ENCODE results near the gene HACD1.

Gene HACD1

DNA sequence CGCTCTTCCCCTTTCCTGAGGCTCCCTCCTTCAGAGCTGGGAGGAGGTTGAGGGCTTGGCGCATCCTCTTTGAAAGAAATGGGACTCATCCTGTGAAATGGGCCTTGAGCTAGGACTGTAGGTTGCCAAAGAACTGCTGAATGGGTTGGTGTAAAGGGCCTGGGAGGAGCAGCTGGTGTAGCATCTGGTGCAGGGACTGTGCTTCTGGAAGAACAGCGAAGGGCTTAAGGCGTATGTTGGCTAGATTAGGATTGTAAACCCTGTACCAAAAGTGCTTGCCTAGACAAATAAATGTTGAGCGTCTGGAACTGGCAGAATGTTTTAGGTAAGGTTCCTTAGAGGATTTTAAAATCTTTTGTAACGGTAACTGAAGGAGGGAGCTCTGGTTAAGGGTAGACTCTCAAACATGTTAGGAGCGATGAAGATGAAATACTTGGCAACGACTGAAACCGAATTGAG lies 27.3 kb upstream of the HACD1 start:
- TF ChIP-seq EZH2phosphoT487 (IDR thresholded peaks at IDR 0.05; ENCODE audit: borderline replicate concordance): no peak
- TF ChIP-seq, protein P1, sequence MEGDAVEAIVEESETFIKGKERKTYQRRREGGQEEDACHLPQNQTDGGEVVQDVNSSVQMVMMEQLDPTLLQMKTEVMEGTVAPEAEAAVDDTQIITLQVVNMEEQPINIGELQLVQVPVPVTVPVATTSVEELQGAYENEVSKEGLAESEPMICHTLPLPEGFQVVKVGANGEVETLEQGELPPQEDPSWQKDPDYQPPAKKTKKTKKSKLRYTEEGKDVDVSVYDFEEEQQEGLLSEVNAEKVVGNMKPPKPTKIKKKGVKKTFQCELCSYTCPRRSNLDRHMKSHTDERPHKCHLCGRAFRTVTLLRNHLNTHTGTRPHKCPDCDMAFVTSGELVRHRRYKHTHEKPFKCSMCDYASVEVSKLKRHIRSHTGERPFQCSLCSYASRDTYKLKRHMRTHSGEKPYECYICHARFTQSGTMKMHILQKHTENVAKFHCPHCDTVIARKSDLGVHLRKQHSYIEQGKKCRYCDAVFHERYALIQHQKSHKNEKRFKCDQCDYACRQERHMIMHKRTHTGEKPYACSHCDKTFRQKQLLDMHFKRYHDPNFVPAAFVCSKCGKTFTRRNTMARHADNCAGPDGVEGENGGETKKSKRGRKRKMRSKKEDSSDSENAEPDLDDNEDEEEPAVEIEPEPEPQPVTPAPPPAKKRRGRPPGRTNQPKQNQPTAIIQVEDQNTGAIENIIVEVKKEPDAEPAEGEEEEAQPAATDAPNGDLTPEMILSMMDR (conservative IDR thresholded peaks at IDR 0.05; ENCODE audit: low read length): no peak
- H3K79me2 ChIP-seq (ENCODE audit: insufficient read depth, low read length): peaks cover 82% of the 10 kb centered on the region
- H3K9ac ChIP-seq (ENCODE audit: low read depth, low read length, poor library complexity, severe bottlenecking): peak overlapping the region; percentile 98
- H2AFZ ChIP-seq (ENCODE audit: low read length): peak overlapping the region; percentile 63
- H4K20me1 ChIP-seq (ENCODE audit: insufficient read depth, low read length, poor library complexity, severe bottlenecking): peaks cover 39% of the 10 kb centered on the region
- no peaks in the 10 kb centered on the region for H3K9me3 ChIP-seq (ENCODE audit: insufficient read depth, low read depth, low read length)
- no peaks in the 10 kb centered on the region; the same call in 1 of the 2 replicates for H3F3A ChIP-seq (ENCODE audit: low read depth)
- H3K27me3 ChIP-seq (ENCODE audit: insufficient read depth, low read length, poor library complexity, severe bottlenecking): no peaks in the 10 kb centered on the region
- no peaks in the 10 kb centered on the region for H3K36me3 ChIP-seq (ENCODE audit: insufficient read depth, low read length)
- peak overlapping the region; percentile 99 for H3K4me3 ChIP-seq (ENCODE audit: low read length, poor library complexity, severe bottlenecking)
- peaks cover 58% of the 10 kb centered on the region for H3K4me1 ChIP-seq (ENCODE audit: insufficient read depth, low read length, poor library complexity, severe bottlenecking)
- no peaks in the 10 kb centered on the region for H3K9me2 ChIP-seq (replicated peaks; ENCODE audit: low read depth, low read length)
- peak overlapping the region; percentile 93 for H3K4me2 ChIP-seq (ENCODE audit: low read depth, low read length, poor library complexity, severe bottlenecking)

DNA sequence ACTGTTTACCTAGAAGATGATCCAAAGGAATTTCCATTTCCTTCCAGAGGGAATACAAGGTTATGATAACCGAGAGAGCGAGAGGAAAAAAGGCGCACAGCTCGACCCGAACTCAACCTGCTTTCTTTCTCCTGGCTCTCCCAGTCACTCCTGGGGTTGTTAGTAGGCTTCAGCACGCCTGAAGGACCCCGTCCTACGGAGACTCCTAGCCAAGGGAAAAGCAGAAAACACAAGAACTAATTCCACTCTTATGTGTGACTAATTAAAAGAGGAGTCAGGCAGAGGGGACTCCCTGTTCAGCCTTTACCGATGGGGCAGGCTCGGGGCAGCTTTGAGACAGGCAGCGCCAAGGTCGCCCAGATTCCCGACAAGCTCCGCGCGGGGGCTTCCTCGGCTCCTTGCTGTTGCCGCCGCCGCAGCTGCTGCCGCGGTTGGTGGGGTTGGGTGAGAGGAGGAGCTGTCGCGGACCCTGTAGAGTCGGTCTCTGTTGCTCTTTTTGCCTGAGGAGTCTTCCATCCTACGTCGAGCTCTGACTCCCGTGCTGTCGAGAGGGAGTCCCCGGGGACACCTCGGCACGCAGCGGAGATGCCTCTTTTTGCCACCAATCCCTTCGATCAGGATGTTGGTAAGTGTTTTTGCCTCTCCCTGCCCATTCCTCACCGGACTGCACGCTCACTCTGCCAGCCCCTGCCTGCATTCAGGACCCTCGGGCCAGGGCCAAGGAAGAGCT lies 26.7 kb upstream of the HACD1 start, which contains the start of gene STAM:
STAM (plus strand) TSS at position 397 of the 730 bp plus-strand sequence; CDS start at position 586, 189 bp downstream.
- peaks cover 53% of the 10 kb centered on the region for H3K4me1 ChIP-seq (ENCODE audit: insufficient read depth, low read length, poor library complexity, severe bottlenecking)
- no peaks in the 10 kb centered on the region for H3F3A ChIP-seq (ENCODE audit: low read depth)
- H3K27me3 ChIP-seq (ENCODE audit: insufficient read depth, low read length, poor library complexity, severe bottlenecking): no peaks in the 10 kb centered on the region
- TF ChIP-seq, protein P1 (conservative IDR thresholded peaks at IDR 0.05; ENCODE audit: low read length): no peak
- no peak for TF ChIP-seq EZH2phosphoT487 (IDR thresholded peaks at IDR 0.05; ENCODE audit: borderline replicate concordance)
- no peaks in the 10 kb centered on the region for H3K9me3 ChIP-seq (ENCODE audit: insufficient read depth, low read depth, low read length)
- no peaks in the 10 kb centered on the region for H3K36me3 ChIP-seq (ENCODE audit: insufficient read depth, low read length)
- H4K20me1 ChIP-seq (ENCODE audit: insufficient read depth, low read length, poor library complexity, severe bottlenecking): peaks cover 36% of the 10 kb centered on the region
- H3K9ac ChIP-seq (ENCODE audit: low read depth, low read length, poor library complexity, severe bottlenecking): peak within 1 kb of the TSS; percentile 98
- peak within 1 kb of the TSS; percentile 89 for H2AFZ ChIP-seq (ENCODE audit: low read length)
- H3K9me2 ChIP-seq (replicated peaks; ENCODE audit: low read depth, low read length): no peaks in the 10 kb centered on the region
- peaks cover 76% of the 10 kb centered on the region for H3K79me2 ChIP-seq (ENCODE audit: insufficient read depth, low read length)
- H3K4me2 ChIP-seq (ENCODE audit: low read depth, low read length, poor library complexity, severe bottlenecking): peak within 1 kb of the TSS; percentile 93
- H3K4me3 ChIP-seq (ENCODE audit: low read length, poor library complexity, severe bottlenecking): peak within 1 kb of the TSS; percentile 99

DNA sequence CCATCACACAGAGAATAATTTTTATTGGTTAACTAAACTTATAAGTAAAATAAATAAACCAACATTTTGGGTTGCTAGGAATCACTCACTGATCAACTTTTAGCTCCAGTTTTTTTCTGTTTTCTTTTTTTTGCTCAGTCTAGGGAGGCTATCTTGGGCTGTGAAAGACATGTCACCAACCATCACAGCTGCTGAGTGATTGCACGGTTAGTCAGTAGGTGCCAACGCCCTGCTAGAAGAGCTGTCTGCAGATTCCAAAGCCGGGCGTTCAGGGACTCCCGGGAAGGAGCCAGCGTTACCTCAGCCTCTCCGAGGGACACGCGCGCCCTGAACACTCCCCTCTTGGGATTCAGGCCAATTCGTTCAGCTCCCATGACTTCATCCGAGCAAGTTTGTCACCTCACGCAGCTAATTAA lies 26.2 kb upstream of the HACD1 start:
- Histone ChIP-seq H3K36me3 (ENCODE audit: insufficient read depth, low read length) (no peaks in the 10 kb centered on the region), H3K79me2 (ENCODE audit: insufficient read depth, low read length) (peaks cover 71% of the 10 kb centered on the region), H3K9me3 (ENCODE audit: insufficient read depth, low read depth, low read length) (no peaks in the 10 kb centered on the region), H3F3A (ENCODE audit: low read depth) (no peaks in the 10 kb centered on the region), H4K20me1 (ENCODE audit: insufficient read depth, low read length, poor library complexity, severe bottlenecking) (peaks cover 36% of the 10 kb centered on the region), H3K4me2 (ENCODE audit: low read depth, low read length, poor library complexity, severe bottlenecking) (peak overlapping the region; percentile 93), H3K27me3 (ENCODE audit: insufficient read depth, low read length, poor library complexity, severe bottlenecking) (no peaks in the 10 kb centered on the region), H3K9me2 (replicated peaks; ENCODE audit: low read depth, low read length) (no peaks in the 10 kb centered on the region), H3K4me1 (ENCODE audit: insufficient read depth, low read length, poor library complexity, severe bottlenecking) (peaks cover 47% of the 10 kb centered on the region), H3K4me3 (ENCODE audit: low read length, poor library complexity, severe bottlenecking) (peak overlapping the region; percentile 99), H2AFZ (ENCODE audit: low read length) (peak overlapping the region; percentile 89), H3K9ac (ENCODE audit: low read depth, low read length, poor library complexity, severe bottlenecking) (peak overlapping the region; percentile 98)
- TF ChIP-seq EZH2phosphoT487 (IDR thresholded peaks at IDR 0.05; ENCODE audit: borderline replicate concordance): no peak
- TF ChIP-seq, protein P1 (conservative IDR thresholded peaks at IDR 0.05; ENCODE audit: low read length): no peak

Data from Loucy (cell line).